ENCODE data around the gene STK31.

- TF ChIP-seq CTCF (IDR thresholded peaks at IDR 0.05 in 4 of 5, conservative IDR thresholded peaks at IDR 0.05 in 1 of 5) (no peak), POLR2A (IDR thresholded peaks at IDR 0.05) (no peak)
Observed at GRCh38 chr7:23691320-23691719, 18.7 kb upstream of the STK31 start.

All from gastrocnemius medialis (tissue), 4 donors.